GM12873 (cell line): ENCODE results near the gene ARL14EPL.

ENCODE experiments used
- CTCF ChIP-seq: IDR thresholded peaks from 2 replicates; pipeline ENCODE4 v1.5.1; 2012; ENCODE audit warnings: low read depth, mild to moderate bottlenecking, moderate library complexity, low read length, control low read depth; ENCODE audit not compliant: insufficient read depth; ENCODE audit errors: missing control alignments

Gene ARL14EPL

GRCh38 chr5:116078199-116078598 is 45.9 kb downstream of the ARL14EPL start:
- no peak for TF ChIP-seq CTCF

DNA sequence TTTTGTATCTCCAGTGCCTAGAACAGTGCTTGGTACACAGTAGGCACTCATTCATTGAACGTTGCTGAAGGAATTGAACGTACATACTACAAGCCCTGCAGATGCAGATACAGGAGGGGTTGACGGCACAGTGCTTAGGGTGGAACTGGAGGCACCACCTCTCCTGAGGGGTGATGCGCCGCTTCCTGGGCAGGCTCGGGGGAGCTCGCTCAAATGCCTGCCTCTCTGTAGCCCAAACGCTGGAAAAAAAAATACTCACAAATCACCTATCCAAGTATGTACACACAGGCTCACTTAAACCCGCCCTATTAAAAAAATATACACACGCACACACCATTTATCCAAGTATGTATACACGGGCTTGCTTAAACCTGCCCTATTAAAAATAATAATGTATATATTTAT is 52.0 kb downstream of the ARL14EPL start:
- TF ChIP-seq CTCF = no peak

- TF ChIP-seq CTCF = no peak
Observed at GRCh38 chr5:116084871-116085715, 52.8 kb downstream of the ARL14EPL start, which contains the start of gene COMMD10. COMMD10 (plus strand) TSS chr5:116085025.

- no peak for TF ChIP-seq CTCF
Observed at GRCh38 chr5:116088062-116088461, 55.8 kb downstream of the ARL14EPL start.

DNA sequence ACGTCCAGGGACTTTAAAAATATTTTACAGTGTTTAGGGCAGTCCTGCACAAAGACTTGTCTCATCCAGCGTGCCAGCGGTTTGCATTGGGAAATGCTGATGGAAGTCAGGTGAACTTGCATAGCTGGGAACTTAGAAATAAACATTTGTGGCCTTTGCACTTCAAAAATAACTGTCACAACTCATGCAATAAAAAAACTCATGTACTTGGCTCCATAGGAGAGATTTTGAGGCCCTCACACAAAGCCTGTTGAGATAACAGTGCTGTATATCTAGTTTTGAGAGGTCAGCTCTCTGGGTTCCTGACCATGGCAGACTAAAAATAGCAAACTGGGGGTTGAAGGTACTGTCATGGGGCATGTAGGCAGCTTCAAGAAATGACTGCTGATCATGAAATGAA is 58.0 kb downstream of the ARL14EPL start:
- no peak for TF ChIP-seq CTCF

DNA sequence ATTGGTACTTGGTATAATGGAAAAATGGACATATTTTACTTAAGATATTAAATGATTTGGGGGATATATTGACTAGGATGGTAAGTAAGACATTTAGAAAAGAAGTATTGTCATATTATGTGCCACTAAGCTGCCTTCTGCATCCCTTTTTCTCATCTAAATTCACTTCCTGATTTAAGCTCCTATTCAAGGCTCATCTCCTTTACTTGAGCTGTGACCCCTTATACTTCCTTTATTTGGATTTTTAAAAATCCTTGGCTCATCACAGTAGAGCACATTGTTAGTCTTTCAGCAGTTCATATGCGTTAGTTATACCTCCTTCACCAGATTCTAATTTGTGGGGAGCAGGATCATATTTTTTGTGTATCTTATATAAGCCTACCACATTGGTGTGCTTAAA is 59.1 kb downstream of the ARL14EPL start:
- TF ChIP-seq CTCF = no peak

DNA sequence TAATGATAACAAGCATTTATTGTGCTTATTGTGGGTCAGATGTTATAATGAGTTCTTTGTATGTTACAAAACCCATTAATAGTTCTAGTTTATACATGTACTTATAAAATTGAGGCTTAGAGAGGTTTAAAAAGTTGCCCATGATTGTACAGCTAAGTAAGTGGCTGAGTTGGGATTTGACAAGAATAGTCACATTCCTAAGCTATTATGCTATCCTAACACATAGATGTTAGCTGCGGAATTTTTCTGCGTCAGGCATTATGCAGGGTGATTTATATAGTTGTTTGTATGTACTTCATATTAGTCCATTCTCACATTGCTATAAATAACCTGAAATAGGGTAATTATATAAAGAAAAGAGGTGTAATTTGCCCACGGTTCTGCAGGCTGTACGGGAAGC is 65.0 kb downstream of the ARL14EPL start:
- TF ChIP-seq CTCF = no peak
